Endothelial cell of umbilical vein (primary cell): ENCODE data around the gene PTTG1IP. TPM values are rescaled to one million over a fixed set of nuclear protein-coding genes. Genes with fewer than 3 reads are reported as not detected.

Source experiments
- BruUV-seq: library from RNA; stranded (reverse); fragments of 400-500 nt; replicated peaks from 2 replicates; lab custom pipeline; 2021; lab: Mats Ljungman, UMichigan
- CTCF ChIA-PET: fragments of 300-600, 350-600 bp; sonication (Branson Sonifier 250); formaldehyde crosslinking; loops from one replicate; lab custom pipeline; 2021; ENCODE audit warnings: antibody characterized with exemption, inconsistent platforms; lab: Charles Lee
- POLR2A ChIA-PET: fragments of 300-600, 350-600 bp; sonication (Branson Sonifier 250); formaldehyde crosslinking; loops from one replicate; lab custom pipeline; 2021; ENCODE audit warnings: antibody characterized with exemption, inconsistent platforms; lab: Charles Lee
- DNase-seq: peaks from one replicate; pipeline ENCODE4 v3.0.0-alpha.2; 2011; ENCODE audit warnings: low read depth, low spot score
- FAIRE-seq: peaks from 2 replicates; lab custom pipeline; 2011; peaks lifted over from hg19 to GRCh38; lab: Jason Lieb, UNC
- H2AFZ ChIP-seq: 2 replicates; pipeline ENCODE4 v1.6.0; 2012; ENCODE audit warnings: low read depth, low read length, control low read depth, inconsistent platforms
- H3K27ac ChIP-seq: 2 replicates; pipeline ENCODE4 v1.5.1; 2011; ENCODE audit warnings: low read depth, mild to moderate bottlenecking, control low read depth, low read length, moderate library complexity; ENCODE audit not compliant: insufficient read depth
- H3K27me3 ChIP-seq, 2 experiments: 2 replicates each; pipeline versions ENCODE4 v1.6.0 to v1.6.1; 2011; ENCODE audit warnings: low read length in 2 of 2, mixed read lengths in 1 of 2; ENCODE audit not compliant: control insufficient read depth in 2 of 2, insufficient read depth in 2 of 2
- H3K36me3 ChIP-seq, 2 experiments: 2 replicates in 1 of 2; 3 replicates in 1 of 2; pipeline ENCODE4 v1.5.1; 2011; ENCODE audit warnings: low read length in 2 of 2, mild to moderate bottlenecking in 1 of 2, moderate library complexity in 1 of 2; ENCODE audit not compliant: control insufficient read depth in 2 of 2, insufficient read depth in 2 of 2; ENCODE audit errors: extremely low read depth in 1 of 2
- H3K4me1 ChIP-seq: 3 replicates; pipeline ENCODE4 v1.5.1; 2011; ENCODE audit warnings: mild to moderate bottlenecking, low read length; ENCODE audit not compliant: control insufficient read depth, insufficient read depth; ENCODE audit errors: extremely low read depth
- H3K4me2 ChIP-seq: 2 replicates; pipeline ENCODE4 v1.6.1; 2011; ENCODE audit warnings: low read length, control low read depth, mixed read lengths; ENCODE audit not compliant: insufficient read depth
- H3K4me3 ChIP-seq, 3 experiments: fragments of 200-600 bp in 1 of 3; sonication (generic), shearing (Covaris generic) in 1 of 3; replicated peaks in 1 of 3; 2 replicates each; pipeline ENCODE4 v1.5.1; 2011 to 2016; ENCODE audit warnings: control low read depth in 3 of 3, low read length in 3 of 3, mild to moderate bottlenecking in 2 of 3, inconsistent platforms in 1 of 3, low read depth in 1 of 3, moderate library complexity in 1 of 3; ENCODE audit not compliant: insufficient read depth in 1 of 3
- H3K79me2 ChIP-seq: 2 replicates; pipeline ENCODE4 v1.6.0; 2012; ENCODE audit warnings: low read length, inconsistent platforms; ENCODE audit not compliant: control insufficient read depth, insufficient read depth
- H3K9ac ChIP-seq: replicated peaks from 2 replicates; pipeline ENCODE3; 2011; ENCODE audit warnings: low read length, control low read depth; ENCODE audit not compliant: insufficient read depth; ENCODE audit errors: extremely low read depth
- H3K9me1 ChIP-seq: replicated peaks from 3 replicates; pipeline ENCODE4 v1.6.0; 2011; ENCODE audit warnings: mild to moderate bottlenecking, low read length; ENCODE audit not compliant: control insufficient read depth, insufficient read depth; ENCODE audit errors: extremely low read depth
- H3K9me3 ChIP-seq: replicated peaks from 2 replicates; pipeline ENCODE4 v1.5.1; 2012; ENCODE audit warnings: low read length, inconsistent platforms; ENCODE audit not compliant: control insufficient read depth, insufficient read depth
- H4K20me1 ChIP-seq: replicated peaks from 2 replicates; pipeline ENCODE3; 2011; ENCODE audit warnings: mild to moderate bottlenecking, low read length; ENCODE audit not compliant: control insufficient read depth, insufficient read depth; ENCODE audit errors: extremely low read depth
- CTCF ChIP-seq, 2 donors: IDR thresholded peaks; 1 replicate in 1 of 2; 2 replicates in 1 of 2; pipeline ENCODE4 v1.5.1; 2011; ENCODE audit warnings: low read length in 2 of 2, mild to moderate bottlenecking in 2 of 2, moderate library complexity in 2 of 2, control low read depth in 1 of 2, inconsistent platforms in 1 of 2, low read depth in 1 of 2; ENCODE audit not compliant: insufficient read depth in 1 of 2; ENCODE audit errors: extremely low read depth in 1 of 2
- EZH2 ChIP-seq: IDR thresholded peaks from 2 replicates; pipeline ENCODE4 v1.6.1; 2012; ENCODE audit warnings: borderline replicate concordance, low read depth, mild to moderate bottlenecking, moderate library complexity, low read length, inconsistent platforms; ENCODE audit not compliant: severe bottlenecking
- FOS ChIP-seq: IDR thresholded peaks from 2 replicates; pipeline ENCODE4 v1.6.1; 2011; ENCODE audit warnings: mild to moderate bottlenecking, low read length, moderate library complexity, borderline replicate concordance; ENCODE audit not compliant: insufficient read depth
- GATA2 ChIP-seq: IDR thresholded peaks from 2 replicates; pipeline ENCODE4 v1.7.0; 2011; ENCODE audit warnings: low read depth, mild to moderate bottlenecking, moderate library complexity, mixed read lengths, low read length; ENCODE audit not compliant: insufficient read length, insufficient read depth
- JUN ChIP-seq: IDR thresholded peaks from 2 replicates; pipeline ENCODE4 v1.6.1; 2011; ENCODE audit warnings: borderline replicate concordance, low read depth; ENCODE audit not compliant: insufficient read length, insufficient read depth
- MAX ChIP-seq: IDR thresholded peaks from 2 replicates; pipeline ENCODE4 v1.6.1; 2011; ENCODE audit not compliant: insufficient read depth, insufficient read length
- MYC ChIP-seq: IDR thresholded peaks from one replicate; pipeline ENCODE4 v1.6.1; 2011; ENCODE audit warnings: mild to moderate bottlenecking, low read depth, low read length
- POLR2A ChIP-seq: IDR thresholded peaks from 2 replicates; pipeline ENCODE4 v1.6.1; 2012; ENCODE audit warnings: low read depth, mild to moderate bottlenecking, control low read depth, low read length
- POLR2AphosphoS5 ChIP-seq: IDR thresholded peaks from 2 replicates; pipeline ENCODE4 v1.6.1; 2012; ENCODE audit warnings: low read depth, mild to moderate bottlenecking, control low read depth, low read length, moderate library complexity; ENCODE audit not compliant: insufficient read depth
- dilution Hi-C: fragments of 300-500 bp; cut with MboI; formaldehyde crosslinking; loops from one replicate; pipeline ENCODE4 v1.15.0; 2019; ENCODE audit warnings: low sequenced_read_pairs; ENCODE audit not compliant: extremely low pct_ligation_motif_present
- intact Hi-C: fragments of 100-400 bp; cut with micrococcal nuclease; formaldehyde crosslinking; loops from one replicate; pipeline ENCODE4 v1.10.0; 2022
- polyA plus RNA-seq, 4 experiments: library from polyadenylated mRNA; depleted of rRNA in 3 of 4; stranded (reverse) in 3 of 4; unstranded in 1 of 4; fragments of >200 nt; gene quantifications; 2 replicates each; pipeline versions ENCODE4 v1.2.1 to v1.2.3, GENCODE V29; 2011 to 2012; ENCODE audit warnings: missing spikeins in 1 of 4
- total RNA-seq: library from RNA; stranded (reverse); gene quantifications from 2 replicates; pipeline ENCODE4 v1.2.3, GENCODE V29; 2021

The PTTG1IP gene
- total and polyA plus RNA-seq, 2 donors (not counting 3 experiments of a cell fraction or from before 2014, with no cell fraction given): 342 to 415 TPM

GRCh38 chr21:44903050-44903685 lies 29.7 kb upstream of the PTTG1IP start:
- Histone ChIP-seq H3K79me2 (no peaks in the 10 kb centered on the region), H2AFZ (no peak overlapping the region), H4K20me1 (no peaks in the 10 kb centered on the region), H3K36me3 (no peaks in the 10 kb centered on the region), H3K9me3 (no peaks in the 10 kb centered on the region), H3K27me3 (no peaks in the 10 kb centered on the region), H3K9ac (no peak overlapping the region), H3K4me3 (no peak overlapping the region), H3K4me2 (no peak overlapping the region), H3K9me1 (no peaks in the 10 kb centered on the region), H3K4me1 (peaks cover 2% of the 10 kb centered on the region), H3K27ac (no peak overlapping the region)
- FAIRE-seq: no peak
- no peak for TF ChIP-seq CTCF (IDR thresholded peaks at IDR 0.05; ENCODE audit: extremely low read depth in 1 of 2, insufficient read depth in 1 of 2, low read depth in 1 of 2, low read length in 2 of 2)
- TF ChIP-seq POLR2A: no peak
- no peak for TF ChIP-seq GATA2
- no peak for TF ChIP-seq MAX
- no peak for TF ChIP-seq MYC
- TF ChIP-seq EZH2: no peak
- TF ChIP-seq FOS: no peak
- no peak for TF ChIP-seq POLR2AphosphoS5
- no peak for TF ChIP-seq JUN
- no TSS peak for BruUV-seq
- ChIA-PET CTCF (interaction anchor here (0.6 kb wide), 1 partner anchor 10 kb away, joined by 3 read pairs; no protein-coding TSS in a partner anchor), POLR2A (no interaction called here)
- no peak for DNase-seq
- intact Hi-C loops: no loop called here
- dilution Hi-C loops: no loop called here
